IPS-18c (cell line): Measurements from ENCODE around the gene DSE.

Source experiments
- H3K4me3 ChIP-seq: 2 replicates; pipeline ENCODE4 v1.7.0; 2013; ENCODE audit warnings: low read depth, mild to moderate bottlenecking, low read length, moderate library complexity; ENCODE audit not compliant: insufficient read depth
- H3K9me3 ChIP-seq: one replicate; pipeline ENCODE4 v1.6.1; 2013; ENCODE audit warnings: mild to moderate bottlenecking, low read length, moderate library complexity; ENCODE audit not compliant: control insufficient read depth, insufficient read depth

The DSE gene

DNA sequence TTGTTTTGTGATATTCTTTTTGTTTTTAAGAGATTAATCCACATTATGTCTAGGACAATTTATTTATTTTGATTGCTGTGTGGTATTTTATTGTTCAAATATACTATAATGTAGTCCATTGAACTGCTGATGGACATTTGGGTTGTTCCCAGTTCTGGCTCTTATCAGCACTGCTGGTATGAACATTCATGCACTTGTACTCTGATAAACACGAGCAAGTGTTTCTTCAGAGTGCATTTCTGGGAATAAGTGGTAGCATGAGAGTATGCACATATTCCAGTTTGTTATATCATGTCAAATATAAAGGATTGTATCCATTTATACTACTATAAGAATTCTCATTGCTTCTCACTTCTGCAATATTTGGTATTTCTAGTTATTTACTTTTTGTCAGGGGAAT lies 97.5 kb downstream of the DSE start:
- Histone ChIP-seq H3K4me3 (no peak overlapping the region), H3K9me3 (no peaks in the 10 kb centered on the region)

- no peaks in the 10 kb centered on the region for H3K9me3 ChIP-seq
- no peak overlapping the region for H3K4me3 ChIP-seq
Observed at GRCh38 chr6:116471531-116471930, 100.8 kb downstream of the DSE start.

DNA sequence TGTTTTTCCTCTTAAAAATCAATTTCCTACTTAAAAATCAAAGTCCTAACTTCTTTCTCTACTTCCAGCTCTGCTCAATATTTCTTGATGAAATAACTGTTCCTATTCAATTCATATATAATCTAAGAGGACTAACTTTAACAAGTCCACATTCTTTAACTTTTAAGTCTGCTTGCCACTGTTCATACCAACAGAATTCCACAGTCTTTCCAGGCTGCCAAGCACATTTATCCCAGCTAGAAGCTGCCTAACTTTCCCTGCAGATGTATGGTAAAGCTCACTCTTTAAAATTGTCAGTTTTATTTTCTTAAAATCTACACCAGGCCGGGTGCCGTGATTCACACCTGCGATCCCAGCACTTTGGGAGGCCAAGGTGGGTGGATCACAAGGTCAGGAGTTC lies 102.0 kb downstream of the DSE start:
- H3K4me3 ChIP-seq: no peak overlapping the region
- no peaks in the 10 kb centered on the region for H3K9me3 ChIP-seq

DNA sequence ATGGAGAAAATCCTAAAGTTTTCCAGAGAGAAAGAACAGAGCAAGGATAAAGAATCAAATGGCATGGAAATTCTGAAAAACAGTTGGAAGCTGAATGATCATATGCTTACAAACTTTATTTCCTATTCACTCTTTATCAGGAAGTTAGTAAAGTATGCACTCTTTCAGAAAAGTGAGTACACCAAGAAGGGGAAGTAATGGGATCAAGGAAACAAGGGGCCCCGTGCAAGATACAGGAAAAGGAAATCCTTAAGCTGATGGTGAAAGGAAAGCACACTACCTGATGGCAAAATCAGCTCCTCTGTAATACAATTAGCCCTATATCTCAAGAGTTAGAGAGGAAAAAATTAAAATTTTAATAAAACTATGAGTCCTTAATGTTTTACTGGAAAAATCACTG lies 104.4 kb downstream of the DSE start:
- Histone ChIP-seq H3K4me3 (no peak overlapping the region), H3K9me3 (no peaks in the 10 kb centered on the region)

GRCh38 chr6:116476002-116476678 lies 105.4 kb downstream of the DSE start:
- no peaks in the 10 kb centered on the region for H3K9me3 ChIP-seq
- H3K4me3 ChIP-seq: no peak overlapping the region

- no peaks in the 10 kb centered on the region for H3K9me3 ChIP-seq
- H3K4me3 ChIP-seq: no peak overlapping the region
Observed at GRCh38 chr6:116482780-116483179, 112.0 kb downstream of the DSE start.

GRCh38 chr6:116483616-116484015 lies 112.9 kb downstream of the DSE start:
- Histone ChIP-seq H3K9me3 (no peaks in the 10 kb centered on the region), H3K4me3 (no peak overlapping the region)

DNA sequence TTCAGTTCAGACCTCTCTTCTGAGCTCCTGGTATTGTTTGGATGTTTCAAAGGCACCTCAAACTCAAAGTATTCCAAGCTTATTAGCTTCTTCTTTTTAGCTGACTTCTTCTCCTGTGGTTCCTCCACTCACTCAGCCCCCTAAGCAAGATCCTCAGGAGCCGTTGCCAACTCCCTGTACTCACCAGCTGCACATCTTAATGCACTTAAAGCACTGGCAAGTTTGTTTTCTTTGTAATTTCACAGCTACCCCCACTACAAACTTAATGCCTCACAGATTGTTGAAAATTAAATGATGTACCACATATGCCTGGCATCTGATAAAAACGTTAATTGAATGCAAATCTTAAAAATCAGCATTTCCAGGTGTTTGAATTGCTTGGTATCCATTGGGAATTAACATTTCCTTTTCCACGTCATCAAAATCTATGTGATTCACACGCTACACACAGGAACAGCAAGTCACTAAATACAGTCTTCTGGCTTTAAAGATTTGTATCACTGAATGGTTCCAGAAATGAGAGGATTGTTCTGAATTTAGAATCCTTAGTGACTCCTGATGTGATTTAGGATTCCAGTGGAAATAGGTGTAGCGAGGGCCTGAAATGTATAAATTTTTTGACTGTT lies 114.9 kb downstream of the DSE start:
- Histone ChIP-seq H3K9me3 (no peaks in the 10 kb centered on the region), H3K4me3 (no peak overlapping the region)

DNA sequence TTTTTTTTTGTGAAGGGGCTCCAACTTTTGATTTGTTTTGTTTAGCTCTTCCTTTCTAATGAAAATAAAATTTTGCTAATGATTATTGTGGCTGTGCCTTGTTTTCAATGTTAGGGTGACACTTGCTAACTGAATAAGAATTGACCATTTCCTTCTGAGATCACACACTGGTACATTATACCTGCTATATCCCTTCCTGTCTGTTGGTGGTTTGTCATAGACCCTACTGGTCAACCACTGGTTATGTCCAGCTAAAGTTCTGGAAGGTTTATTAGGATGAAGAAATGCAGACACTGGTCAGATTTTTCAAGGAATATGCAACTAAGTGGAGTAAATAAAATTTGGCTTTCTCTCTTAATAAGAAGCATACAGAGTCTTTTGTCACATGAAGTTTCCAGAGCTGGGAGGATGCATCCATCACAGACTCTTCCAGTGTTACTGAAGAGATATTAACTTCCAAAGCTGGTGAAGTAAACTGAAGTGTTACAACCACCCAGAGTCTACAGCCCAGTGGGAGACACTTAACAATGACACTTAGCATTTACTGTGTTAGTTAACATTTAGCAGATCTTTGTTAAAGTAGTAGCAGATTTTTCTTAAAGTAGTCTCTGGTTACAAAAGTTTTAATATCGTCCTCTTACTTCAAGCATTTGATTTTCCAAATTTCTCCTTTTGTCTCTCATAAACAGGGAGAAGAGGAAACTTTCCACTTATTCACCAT lies 121.0 kb downstream of the DSE start:
- H3K9me3 ChIP-seq: no peaks in the 10 kb centered on the region

GRCh38 chr6:116492331-116493067 lies 121.8 kb downstream of the DSE start:
- no peaks in the 10 kb centered on the region for H3K9me3 ChIP-seq
- no peak overlapping the region for H3K4me3 ChIP-seq

More for the DNA sequence above, 121.0 kb downstream of the DSE start:
- H3K4me3 ChIP-seq: no peak overlapping the region
